HCT116 (cell line): ENCODE results near the gene PIEZO2. TPM values are rescaled to one million over a fixed set of nuclear protein-coding genes. Genes with fewer than 3 reads are reported as not detected.

Experiments used
- ATAC-seq: fragments of 200-7000 bp; cut with Tn5 transposase; 2 replicates; pipeline ENCODE4 v1.9.1; 2020; ENCODE audit warnings: mild to moderate bottlenecking, moderate library complexity
- BruUV-seq: library from RNA; stranded (reverse); fragments of 400-500 nt; replicated peaks from 2 replicates; lab custom pipeline; 2021; lab: Mats Ljungman, UMichigan
- CTCF ChIA-PET: fragments of 300-600 bp; sonication (Branson Sonifier 250); formaldehyde crosslinking; loops from one replicate; lab custom pipeline; 2021; ENCODE audit warnings: antibody characterized with exemption; lab: Charles Lee
- POLR2A ChIA-PET: fragments of 300-600, 350-600 bp; sonication (Branson Sonifier 250); formaldehyde crosslinking; loops from one replicate; lab custom pipeline; 2021; ENCODE audit warnings: antibody characterized with exemption; lab: Charles Lee
- RAD21 ChIA-PET, 2 experiments: fragments of 300-600 bp; sonication (Branson Sonifier 250); formaldehyde crosslinking; loops; one replicate each; lab custom pipeline; 2023; ENCODE audit warnings: low total read pairs in 2 of 2; ENCODE audit not compliant: uncharacterized antibody in 2 of 2, unreplicated experiment in 2 of 2, low non-redundant PET in 1 of 2; lab: Charles Lee
- DNase-seq: peaks from one replicate; pipeline ENCODE4 v3.0.0-alpha.2; 2010; ENCODE audit warnings: low read depth, low spot score
- H2AFZ ChIP-seq: fragments of 200-600 bp; shearing (Covaris generic), sonication (generic); 2 replicates; pipeline ENCODE4 v1.6.1; 2017; ENCODE audit warnings: low read depth, mixed run types, mixed read lengths, antibody characterized with exemption, low read length; ENCODE audit not compliant: poor library complexity, severe bottlenecking
- H3K27ac ChIP-seq: 2 replicates; pipeline ENCODE4 v1.5.1; 2012; ENCODE audit warnings: low read depth, low read length
- H3K27me3 ChIP-seq: fragments of 200-600 bp; sonication (generic); 2 replicates; pipeline ENCODE4 v1.6.1; 2016; ENCODE audit warnings: mixed run types, low read length, mixed read lengths; ENCODE audit not compliant: insufficient read depth
- H3K36me3 ChIP-seq, 2 experiments: fragments of 200-500 bp in 1 of 2; fragments of 200-600 bp in 1 of 2; sonication (Bioruptor generic) in 1 of 2; sonication (generic) in 1 of 2; 2 replicates each; pipeline versions ENCODE4 v1.5.1 to v1.6.1; 2014 to 2016; ENCODE audit warnings: low read length in 2 of 2, inconsistent platforms in 1 of 2, mixed read lengths in 1 of 2, mixed run types in 1 of 2; ENCODE audit not compliant: insufficient read depth in 2 of 2, control insufficient read depth in 1 of 2
- H3K4me1 ChIP-seq, 2 experiments: fragments of 200-600 bp in 1 of 2; sonication (generic) in 1 of 2; 2 replicates each; pipeline versions ENCODE4 v1.5.1 to v1.6.1; 2012 to 2017; ENCODE audit warnings: low read length in 2 of 2, inconsistent platforms in 1 of 2, mild to moderate bottlenecking in 1 of 2, mixed read lengths in 1 of 2, mixed run types in 1 of 2, moderate library complexity in 1 of 2; ENCODE audit not compliant: insufficient read depth in 2 of 2, control insufficient read depth in 1 of 2
- H3K4me2 ChIP-seq: fragments of 200-600 bp; sonication (generic); 2 replicates; pipeline ENCODE4 v1.6.1; 2017; ENCODE audit warnings: mixed run types, low read length, mixed read lengths
- H3K4me3 ChIP-seq, 2 experiments: fragments of 200-600 bp in 1 of 2; sonication (generic) in 1 of 2; replicated peaks in 1 of 2; 2 replicates each; pipeline ENCODE4 v1.5.1; 2011 to 2016; ENCODE audit warnings: low read length in 2 of 2, control low read depth in 1 of 2, low read depth in 1 of 2, mild to moderate bottlenecking in 1 of 2, mixed read lengths in 1 of 2, mixed run types in 1 of 2
- H3K79me2 ChIP-seq: fragments of 200-600 bp; sonication (generic); 2 replicates; pipeline ENCODE4 v1.6.1; 2017; ENCODE audit warnings: mild to moderate bottlenecking, mixed run types, low read length, moderate library complexity, mixed read lengths; ENCODE audit not compliant: insufficient read depth
- H3K9ac ChIP-seq: fragments of 200-600 bp; sonication (generic); 2 replicates; pipeline ENCODE4 v1.6.1; 2016; ENCODE audit warnings: low read length, mixed read lengths
- H3K9me2 ChIP-seq: fragments of 200-600 bp; sonication (generic), shearing (Covaris generic); 2 replicates; pipeline ENCODE4 v1.6.1; 2017; ENCODE audit warnings: mixed run types, mild to moderate bottlenecking, moderate library complexity; ENCODE audit not compliant: insufficient read depth
- H3K9me3 ChIP-seq, 2 experiments: fragments of 200-500 bp in 1 of 2; fragments of 200-600 bp in 1 of 2; sonication (Bioruptor generic) in 1 of 2; sonication (generic) in 1 of 2; 2 replicates each; pipeline ENCODE4 v1.6.1; 2014 to 2017; ENCODE audit warnings: low read length in 2 of 2, mixed read lengths in 2 of 2, inconsistent platforms in 1 of 2, low read depth in 1 of 2, mild to moderate bottlenecking in 1 of 2, mixed run types in 1 of 2, moderate library complexity in 1 of 2; ENCODE audit not compliant: control insufficient read depth in 1 of 2, insufficient read depth in 1 of 2
- H4K20me1 ChIP-seq: fragments of 200-600 bp; sonication (generic), shearing (Covaris generic); 2 replicates; pipeline ENCODE4 v1.6.1; 2017; ENCODE audit warnings: mixed run types, mild to moderate bottlenecking, moderate library complexity; ENCODE audit not compliant: insufficient read depth
- ATF3 ChIP-seq: IDR thresholded peaks from 2 replicates; pipeline ENCODE4 v1.6.1; 2012
- CBX3 ChIP-seq: IDR thresholded peaks from 2 replicates; pipeline ENCODE4 v1.6.1; 2012; ENCODE audit warnings: low read depth
- EZH2 ChIP-seq: fragments of 200-600 bp; sonication (generic); IDR thresholded peaks from 2 replicates; pipeline ENCODE4 v1.6.1; 2017; ENCODE audit warnings: antibody characterized with exemption, mixed run types
- EZH2phosphoT487 ChIP-seq: fragments of 200-600 bp; IDR thresholded peaks from 2 replicates; pipeline ENCODE4 v1.6.1; 2018; ENCODE audit warnings: antibody characterized with exemption, borderline replicate concordance
- FOSL1 ChIP-seq: IDR thresholded peaks from 2 replicates; pipeline ENCODE4 v1.6.1; 2012; ENCODE audit warnings: low read depth
- POLR2A ChIP-seq: IDR thresholded peaks from 2 replicates; pipeline ENCODE4 v1.7.0; 2011; ENCODE audit warnings: borderline replicate concordance; ENCODE audit not compliant: insufficient read depth, insufficient read length; ENCODE audit errors: extremely low read depth
- POLR2AphosphoS5 ChIP-seq: IDR thresholded peaks from 2 replicates; pipeline ENCODE4 v1.6.1; 2011; ENCODE audit warnings: mild to moderate bottlenecking, low read depth, low read length, moderate library complexity
- SIN3A ChIP-seq: IDR thresholded peaks from 2 replicates; pipeline ENCODE4 v1.6.1; 2012; ENCODE audit warnings: low read depth
- ZBTB33 ChIP-seq: IDR thresholded peaks from 2 replicates; pipeline ENCODE4 v1.6.1; 2011; ENCODE audit warnings: mild to moderate bottlenecking, low read length, moderate library complexity; ENCODE audit not compliant: insufficient replicate concordance; ENCODE audit errors: extremely low read depth
- intact Hi-C: fragments of 100-400 bp; cut with micrococcal nuclease; formaldehyde crosslinking; loops from 2 replicates; pipeline ENCODE4 v1.10.0; 2022
- total RNA-seq: library from RNA; stranded (reverse); gene quantifications from one replicate; pipeline ENCODE4 v1.2.1, GENCODE V29; 2021; ENCODE audit not compliant: unreplicated experiment
- TF ChIP-seq, protein P1 (sequence below): IDR thresholded peaks from 2 replicates; pipeline ENCODE4 v1.6.1; 2012; ENCODE audit warnings: low read depth
- TF ChIP-seq, protein P2 (sequence below), 3 experiments: fragments of 200-600 bp in 1 of 3; sonication (generic) in 1 of 3; IDR thresholded peaks in 2 of 3; conservative IDR thresholded peaks in 1 of 3; 2 replicates each; pipeline ENCODE4 v1.5.1; 2012 to 2017; ENCODE audit warnings: low read depth in 2 of 3, low read length in 2 of 3, antibody characterized with exemption in 1 of 3, borderline replicate concordance in 1 of 3, control low read depth in 1 of 3, mild to moderate bottlenecking in 1 of 3, mixed read lengths in 1 of 3, mixed run types in 1 of 3, moderate library complexity in 1 of 3; ENCODE audit not compliant: insufficient read depth in 1 of 3

Gene PIEZO2
- total RNA-seq, 1 experiment from 2014 or later, result 0.34 TPM

- CTCF ChIA-PET, result no interaction called here
- Histone ChIP-seq H3K9ac (no peak overlapping the region), H3K27me3 (0 out of 2 replicates have a peak, but pooled peaks cover 9% of the 10 kb centered on the region), H3K9me2 (no peaks in the 10 kb centered on the region), H3K36me3 (no peaks in the 10 kb centered on the region), H4K20me1 (no peaks in the 10 kb centered on the region), H3K4me2 (no peak overlapping the region), H3K9me3 (no peaks in the 10 kb centered on the region), H2AFZ (no peak overlapping the region), H3K27ac (no peak overlapping the region), H3K4me3 (no peak overlapping the region), H3K79me2 (no peaks in the 10 kb centered on the region), H3K4me1 (no peaks in the 10 kb centered on the region)
- intact Hi-C loops, result no loop called here
- no peak for TF ChIP-seq CBX3
- no TSS peak for BruUV-seq
- DNase-seq (no peak), ATAC-seq (no peak)
- POLR2A ChIA-PET, result no interaction called here
- RAD21 ChIA-PET, result no interaction called here
Observed at GRCh38 chr18:11145413-11146191, 3.8 kb downstream of the PIEZO2 start.

GRCh38 chr18:11137400-11137799 lies 12.0 kb downstream of the PIEZO2 start:
- intact Hi-C loops, result no loop called here
- H3K4me2 ChIP-seq, result no peak overlapping the region
- no TSS peak for BruUV-seq
- no peak overlapping the region for H3K4me3 ChIP-seq
- ChIA-PET CTCF (no interaction called here), POLR2A (no interaction called here), RAD21 (no interaction called here)
- ATAC-seq, result no peak
- H2AFZ ChIP-seq, result no peak overlapping the region
- no peak for DNase-seq
- no peaks in the 10 kb centered on the region for H3K36me3 ChIP-seq
- no peak overlapping the region for H3K27ac ChIP-seq
- H3K9me2 ChIP-seq, result no peaks in the 10 kb centered on the region
- H3K79me2 ChIP-seq, result no peaks in the 10 kb centered on the region
- H4K20me1 ChIP-seq, result no peaks in the 10 kb centered on the region
- H3K9ac ChIP-seq, result no peak overlapping the region
- H3K27me3 ChIP-seq, result peaks cover 12% of the 10 kb centered on the region; the same call in 1 of the 2 replicates
- H3K9me3 ChIP-seq, result no peaks in the 10 kb centered on the region
- H3K4me1 ChIP-seq, result no peaks in the 10 kb centered on the region
- TF ChIP-seq ATF3, result no peak
- TF ChIP-seq POLR2AphosphoS5, result no peak
- TF ChIP-seq EZH2phosphoT487, result no peak
- TF ChIP-seq, protein P1, sequence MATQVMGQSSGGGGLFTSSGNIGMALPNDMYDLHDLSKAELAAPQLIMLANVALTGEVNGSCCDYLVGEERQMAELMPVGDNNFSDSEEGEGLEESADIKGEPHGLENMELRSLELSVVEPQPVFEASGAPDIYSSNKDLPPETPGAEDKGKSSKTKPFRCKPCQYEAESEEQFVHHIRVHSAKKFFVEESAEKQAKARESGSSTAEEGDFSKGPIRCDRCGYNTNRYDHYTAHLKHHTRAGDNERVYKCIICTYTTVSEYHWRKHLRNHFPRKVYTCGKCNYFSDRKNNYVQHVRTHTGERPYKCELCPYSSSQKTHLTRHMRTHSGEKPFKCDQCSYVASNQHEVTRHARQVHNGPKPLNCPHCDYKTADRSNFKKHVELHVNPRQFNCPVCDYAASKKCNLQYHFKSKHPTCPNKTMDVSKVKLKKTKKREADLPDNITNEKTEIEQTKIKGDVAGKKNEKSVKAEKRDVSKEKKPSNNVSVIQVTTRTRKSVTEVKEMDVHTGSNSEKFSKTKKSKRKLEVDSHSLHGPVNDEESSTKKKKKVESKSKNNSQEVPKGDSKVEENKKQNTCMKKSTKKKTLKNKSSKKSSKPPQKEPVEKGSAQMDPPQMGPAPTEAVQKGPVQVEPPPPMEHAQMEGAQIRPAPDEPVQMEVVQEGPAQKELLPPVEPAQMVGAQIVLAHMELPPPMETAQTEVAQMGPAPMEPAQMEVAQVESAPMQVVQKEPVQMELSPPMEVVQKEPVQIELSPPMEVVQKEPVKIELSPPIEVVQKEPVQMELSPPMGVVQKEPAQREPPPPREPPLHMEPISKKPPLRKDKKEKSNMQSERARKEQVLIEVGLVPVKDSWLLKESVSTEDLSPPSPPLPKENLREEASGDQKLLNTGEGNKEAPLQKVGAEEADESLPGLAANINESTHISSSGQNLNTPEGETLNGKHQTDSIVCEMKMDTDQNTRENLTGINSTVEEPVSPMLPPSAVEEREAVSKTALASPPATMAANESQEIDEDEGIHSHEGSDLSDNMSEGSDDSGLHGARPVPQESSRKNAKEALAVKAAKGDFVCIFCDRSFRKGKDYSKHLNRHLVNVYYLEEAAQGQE, result no peak
- TF ChIP-seq EZH2, result no peak
- no peak for TF ChIP-seq POLR2A
- no peak for TF ChIP-seq ZBTB33
- no peak for TF ChIP-seq SIN3A
- TF ChIP-seq FOSL1, result no peak
- TF ChIP-seq, protein P2, sequence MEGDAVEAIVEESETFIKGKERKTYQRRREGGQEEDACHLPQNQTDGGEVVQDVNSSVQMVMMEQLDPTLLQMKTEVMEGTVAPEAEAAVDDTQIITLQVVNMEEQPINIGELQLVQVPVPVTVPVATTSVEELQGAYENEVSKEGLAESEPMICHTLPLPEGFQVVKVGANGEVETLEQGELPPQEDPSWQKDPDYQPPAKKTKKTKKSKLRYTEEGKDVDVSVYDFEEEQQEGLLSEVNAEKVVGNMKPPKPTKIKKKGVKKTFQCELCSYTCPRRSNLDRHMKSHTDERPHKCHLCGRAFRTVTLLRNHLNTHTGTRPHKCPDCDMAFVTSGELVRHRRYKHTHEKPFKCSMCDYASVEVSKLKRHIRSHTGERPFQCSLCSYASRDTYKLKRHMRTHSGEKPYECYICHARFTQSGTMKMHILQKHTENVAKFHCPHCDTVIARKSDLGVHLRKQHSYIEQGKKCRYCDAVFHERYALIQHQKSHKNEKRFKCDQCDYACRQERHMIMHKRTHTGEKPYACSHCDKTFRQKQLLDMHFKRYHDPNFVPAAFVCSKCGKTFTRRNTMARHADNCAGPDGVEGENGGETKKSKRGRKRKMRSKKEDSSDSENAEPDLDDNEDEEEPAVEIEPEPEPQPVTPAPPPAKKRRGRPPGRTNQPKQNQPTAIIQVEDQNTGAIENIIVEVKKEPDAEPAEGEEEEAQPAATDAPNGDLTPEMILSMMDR (IDR thresholded peaks at IDR 0.05 in 2 of 3, conservative IDR thresholded peaks at IDR 0.05 in 1 of 3; ENCODE audit: borderline replicate concordance in 1 of 3, insufficient read depth in 1 of 3, low read depth in 2 of 3, low read length in 2 of 3), result no peak
